ENCODE results near the gene ZNF248.
"Not testable (repeated sequence)": the region's sequence is repeated elsewhere in the genome, so short reads cannot be mapped to it uniquely, and the experiment has no call there.

Gene ZNF248

DNA sequence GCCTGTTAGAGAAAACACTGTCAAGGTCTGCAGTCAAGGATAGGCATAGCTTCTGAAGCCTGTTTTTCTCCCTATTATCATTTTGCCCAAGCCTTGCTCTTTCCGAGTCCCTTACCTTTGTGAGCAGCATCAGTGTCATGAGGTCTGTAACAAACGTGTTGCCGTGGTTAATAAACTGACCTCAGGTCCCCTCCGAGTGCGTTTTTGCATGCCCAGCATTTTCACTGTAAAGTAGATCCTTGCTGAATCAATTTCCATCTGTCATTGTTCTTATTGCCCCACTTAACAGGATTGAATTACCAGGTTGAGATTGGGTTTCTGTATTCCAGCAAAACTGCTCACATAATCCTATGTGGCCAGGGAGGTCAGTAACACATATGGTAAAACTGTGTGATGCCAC lies 110.3 kb downstream of the ZNF248 start:
- DNase-seq (ENCODE audit: low spot score), result no peak

DNA sequence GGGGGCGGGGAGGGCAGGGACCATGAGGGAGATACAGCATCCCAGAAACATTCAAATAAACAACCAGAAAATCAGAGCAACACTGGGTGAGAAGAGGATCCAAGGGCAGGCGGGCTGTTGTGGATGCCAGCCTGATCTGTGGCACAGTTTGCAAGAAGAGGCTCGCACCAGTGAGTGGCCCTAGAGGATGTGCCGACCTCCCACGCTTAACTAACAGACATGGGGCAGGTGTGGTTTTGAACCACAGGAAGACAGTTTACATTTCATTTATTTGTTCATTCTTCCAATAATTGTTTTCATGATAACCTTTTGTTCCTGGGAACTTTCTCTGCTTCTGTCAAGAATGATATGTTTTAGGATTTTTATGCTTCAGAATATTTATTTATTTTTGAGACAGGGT lies 115.6 kb downstream of the ZNF248 start:
- no peak for DNase-seq (ENCODE audit: low spot score)

DNA sequence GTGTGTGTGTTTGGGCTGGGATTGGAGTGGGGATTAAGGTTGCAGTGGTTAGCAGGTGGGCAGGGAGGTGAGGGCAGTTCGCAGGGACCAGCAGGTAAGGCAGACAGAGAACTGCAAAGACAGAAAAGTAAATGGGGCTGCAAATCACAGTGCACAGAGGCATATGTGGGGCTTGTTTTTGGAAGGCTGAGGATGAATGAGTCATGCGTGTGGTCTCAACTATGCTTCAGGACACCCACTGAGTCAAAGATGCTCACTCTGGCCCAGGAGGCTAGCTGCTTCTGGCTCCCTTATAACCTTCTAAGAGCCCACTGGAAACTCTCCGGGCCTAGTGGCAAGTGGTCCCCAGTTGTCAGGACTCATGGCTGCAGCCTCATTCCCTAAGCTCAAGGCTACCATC lies 118.2 kb downstream of the ZNF248 start:
- DNase-seq (ENCODE audit: low spot score), result no peak

DNA sequence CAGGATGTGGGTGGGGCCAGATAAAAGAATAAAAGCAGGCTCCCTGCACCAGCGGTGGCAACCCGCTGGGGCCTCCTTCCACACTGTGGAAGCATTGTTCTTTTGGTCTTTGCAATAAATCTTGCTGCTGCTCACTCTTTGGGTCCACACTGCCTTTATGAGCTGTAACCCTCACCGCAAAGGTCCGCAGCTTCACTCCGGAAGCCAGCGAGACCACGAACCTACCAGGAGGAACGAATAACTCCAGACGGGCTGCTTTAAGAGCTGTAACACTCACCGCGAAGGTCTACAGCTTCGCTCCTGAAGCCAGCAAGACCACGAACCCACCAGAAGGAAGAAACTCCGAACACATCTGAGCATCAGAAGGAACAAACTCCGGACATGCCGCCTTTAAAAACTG lies 119.2 kb downstream of the ZNF248 start:
- DNase-seq (ENCODE audit: low spot score), result not testable (repeated sequence)

DNA sequence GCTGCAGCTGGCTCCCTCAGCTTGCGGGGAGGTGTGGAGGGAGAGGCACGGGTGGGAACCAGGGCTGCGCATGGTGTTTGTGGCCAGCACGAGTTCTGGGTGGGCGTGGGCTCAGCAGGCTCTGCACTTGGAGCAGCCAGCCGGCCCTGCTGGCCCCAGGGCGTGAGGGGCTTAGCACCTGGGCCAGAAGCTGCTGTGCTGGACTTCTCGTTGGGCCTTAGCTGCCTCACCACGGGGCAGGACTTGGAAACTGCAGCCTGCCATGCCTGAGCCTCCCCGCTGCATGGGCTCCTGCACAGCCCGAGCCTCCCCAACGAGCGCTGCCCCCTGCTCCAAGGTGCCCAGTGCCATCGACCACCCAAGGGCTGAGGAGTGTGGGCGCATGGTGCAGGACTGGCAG lies 120.1 kb downstream of the ZNF248 start:
- DNase-seq (ENCODE audit: low spot score), result no peak

DNA sequence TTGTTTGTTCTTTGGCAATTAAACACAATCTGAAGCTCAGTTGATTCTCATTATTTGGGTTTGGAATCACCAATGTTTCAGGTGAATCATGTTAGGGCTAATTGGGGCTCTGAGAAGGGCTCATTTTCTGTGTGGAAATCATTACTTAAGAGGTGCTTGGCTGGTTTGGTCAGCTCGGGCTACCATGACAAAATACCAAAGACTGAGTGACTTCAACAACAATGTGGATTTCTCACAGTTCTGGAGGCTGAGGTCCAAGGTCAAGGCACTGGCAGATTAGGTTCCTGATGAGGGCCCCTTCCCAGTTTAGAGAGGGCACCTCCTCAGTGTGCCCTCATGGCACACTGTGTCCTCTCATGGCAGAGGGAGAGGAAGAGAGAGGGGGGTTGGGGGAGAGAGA lies 121.3 kb downstream of the ZNF248 start:
- no peak for DNase-seq (ENCODE audit: low spot score)

DNA sequence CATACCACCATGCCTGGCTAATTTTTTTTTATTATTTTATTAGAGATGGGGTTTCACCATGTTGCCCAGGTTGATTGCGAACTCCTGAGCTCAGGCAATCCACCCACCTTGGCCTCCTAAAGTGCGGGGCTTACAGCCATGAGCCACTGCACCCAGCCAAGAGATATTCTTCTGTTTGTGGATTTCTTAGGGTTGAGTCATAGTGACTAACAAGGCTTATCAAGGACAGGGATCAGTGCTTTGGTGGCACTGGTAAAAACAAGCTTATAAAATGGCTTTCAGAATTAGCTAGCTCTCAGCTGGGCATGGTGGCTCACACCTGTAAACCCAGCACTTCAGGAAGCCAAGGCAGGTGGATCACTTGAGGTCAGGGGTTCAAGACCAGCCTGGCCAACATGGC lies 122.4 kb downstream of the ZNF248 start:
- DNase-seq (ENCODE audit: low spot score), result no peak
